Measurements from ENCODE around the gene PLA2G1B.

The PLA2G1B gene

DNA sequence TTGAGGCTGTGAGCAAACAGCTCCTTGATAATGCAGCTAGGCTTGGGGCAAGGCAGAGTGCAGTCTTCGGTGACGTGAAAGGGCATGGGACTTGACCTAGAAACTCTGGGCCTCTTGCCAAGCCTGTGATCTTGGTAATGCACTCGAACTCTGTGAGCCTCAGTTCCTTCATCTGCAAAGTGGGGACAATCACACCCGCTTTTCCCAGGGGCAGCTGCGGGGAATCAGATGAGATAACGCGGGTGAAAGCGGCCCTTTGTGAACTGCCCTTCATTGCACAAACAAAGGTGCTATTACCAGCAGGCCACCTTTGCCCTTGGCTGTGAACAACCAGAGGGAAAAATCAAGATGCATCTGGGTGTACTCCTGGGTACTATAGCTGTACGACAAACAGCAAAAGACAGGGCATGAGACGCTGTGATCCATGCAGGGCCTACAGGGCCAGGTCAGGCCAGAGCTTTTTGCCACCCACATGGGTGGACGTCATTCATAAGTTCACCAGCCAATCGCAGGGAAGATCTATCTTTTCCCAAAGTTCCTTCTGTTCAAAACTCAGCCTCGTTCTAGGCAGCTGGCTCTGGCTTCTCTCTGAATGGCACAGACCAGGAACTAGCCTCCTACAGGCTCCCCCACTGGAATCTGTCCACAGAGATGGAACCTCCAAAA is 38.2 kb upstream of the PLA2G1B start:
- TF ChIP-seq, protein P1, sequence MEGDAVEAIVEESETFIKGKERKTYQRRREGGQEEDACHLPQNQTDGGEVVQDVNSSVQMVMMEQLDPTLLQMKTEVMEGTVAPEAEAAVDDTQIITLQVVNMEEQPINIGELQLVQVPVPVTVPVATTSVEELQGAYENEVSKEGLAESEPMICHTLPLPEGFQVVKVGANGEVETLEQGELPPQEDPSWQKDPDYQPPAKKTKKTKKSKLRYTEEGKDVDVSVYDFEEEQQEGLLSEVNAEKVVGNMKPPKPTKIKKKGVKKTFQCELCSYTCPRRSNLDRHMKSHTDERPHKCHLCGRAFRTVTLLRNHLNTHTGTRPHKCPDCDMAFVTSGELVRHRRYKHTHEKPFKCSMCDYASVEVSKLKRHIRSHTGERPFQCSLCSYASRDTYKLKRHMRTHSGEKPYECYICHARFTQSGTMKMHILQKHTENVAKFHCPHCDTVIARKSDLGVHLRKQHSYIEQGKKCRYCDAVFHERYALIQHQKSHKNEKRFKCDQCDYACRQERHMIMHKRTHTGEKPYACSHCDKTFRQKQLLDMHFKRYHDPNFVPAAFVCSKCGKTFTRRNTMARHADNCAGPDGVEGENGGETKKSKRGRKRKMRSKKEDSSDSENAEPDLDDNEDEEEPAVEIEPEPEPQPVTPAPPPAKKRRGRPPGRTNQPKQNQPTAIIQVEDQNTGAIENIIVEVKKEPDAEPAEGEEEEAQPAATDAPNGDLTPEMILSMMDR (IDR thresholded peaks at IDR 0.05; ENCODE audit: control insufficient read depth, extremely low read depth, insufficient read depth), result no peak
- no peak overlapping the region for H3K4me3 ChIP-seq (ENCODE audit: low read depth, low read length)
- no peak for DNase-seq (ENCODE audit: low read depth)

DNA sequence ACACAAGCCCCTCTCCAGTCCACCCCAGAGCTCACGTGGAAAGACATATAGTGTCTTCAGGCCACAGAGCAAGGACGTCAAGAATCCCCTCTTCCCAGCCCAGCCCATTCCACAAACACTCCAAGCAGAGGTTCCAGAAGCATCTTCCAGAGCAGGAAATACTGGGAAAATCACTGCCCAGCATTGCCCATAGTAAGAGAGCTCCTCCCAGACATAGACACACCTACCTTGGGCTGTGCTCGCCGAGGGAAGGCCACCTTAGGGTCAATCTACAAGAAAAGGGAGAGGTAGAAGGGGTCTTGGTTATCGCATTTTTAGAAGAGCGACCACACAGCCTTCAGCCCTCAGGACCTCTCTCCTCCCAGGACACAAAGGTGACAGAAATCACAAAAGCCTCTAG is 36.9 kb upstream of the PLA2G1B start:
- no peak for DNase-seq (ENCODE audit: low read depth)
- no peak overlapping the region for H3K4me3 ChIP-seq (ENCODE audit: low read depth, low read length)
- TF ChIP-seq, protein P1 (IDR thresholded peaks at IDR 0.05; ENCODE audit: control insufficient read depth, extremely low read depth, insufficient read depth), result no peak

DNA sequence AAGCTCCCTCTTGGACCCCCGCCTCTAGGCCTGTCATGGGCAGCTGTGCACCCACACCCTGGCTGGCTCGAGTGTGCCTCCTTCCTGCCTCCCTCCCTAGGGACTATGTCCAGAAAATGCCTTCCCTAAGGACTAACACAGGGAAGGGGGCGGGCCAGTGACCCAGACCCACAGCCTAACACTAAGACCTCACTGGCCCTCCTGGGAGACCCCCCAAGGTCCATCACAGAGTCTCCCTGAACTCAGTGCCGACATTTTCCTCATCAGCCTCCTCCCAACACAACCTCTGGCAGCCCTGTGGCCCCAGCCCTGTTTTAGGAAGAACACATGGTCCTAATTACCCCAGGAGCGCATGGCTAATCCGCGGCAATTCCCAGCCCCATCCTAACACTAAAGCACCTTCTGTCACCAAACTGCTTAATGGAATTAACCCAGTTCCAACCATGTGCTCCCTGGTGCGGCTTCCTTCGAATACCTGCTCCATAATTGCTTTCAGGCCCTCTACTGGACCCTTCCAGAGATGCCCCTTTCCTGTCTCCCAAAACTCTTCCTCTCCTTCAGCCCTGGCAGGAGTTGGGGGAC is 35.8 kb upstream of the PLA2G1B start:
- DNase-seq (ENCODE audit: low read depth), result no peak
- H3K4me3 ChIP-seq (ENCODE audit: low read depth, low read length), result no peak overlapping the region
- TF ChIP-seq, protein P1 (IDR thresholded peaks at IDR 0.05; ENCODE audit: control insufficient read depth, extremely low read depth, insufficient read depth), result no peak

DNA sequence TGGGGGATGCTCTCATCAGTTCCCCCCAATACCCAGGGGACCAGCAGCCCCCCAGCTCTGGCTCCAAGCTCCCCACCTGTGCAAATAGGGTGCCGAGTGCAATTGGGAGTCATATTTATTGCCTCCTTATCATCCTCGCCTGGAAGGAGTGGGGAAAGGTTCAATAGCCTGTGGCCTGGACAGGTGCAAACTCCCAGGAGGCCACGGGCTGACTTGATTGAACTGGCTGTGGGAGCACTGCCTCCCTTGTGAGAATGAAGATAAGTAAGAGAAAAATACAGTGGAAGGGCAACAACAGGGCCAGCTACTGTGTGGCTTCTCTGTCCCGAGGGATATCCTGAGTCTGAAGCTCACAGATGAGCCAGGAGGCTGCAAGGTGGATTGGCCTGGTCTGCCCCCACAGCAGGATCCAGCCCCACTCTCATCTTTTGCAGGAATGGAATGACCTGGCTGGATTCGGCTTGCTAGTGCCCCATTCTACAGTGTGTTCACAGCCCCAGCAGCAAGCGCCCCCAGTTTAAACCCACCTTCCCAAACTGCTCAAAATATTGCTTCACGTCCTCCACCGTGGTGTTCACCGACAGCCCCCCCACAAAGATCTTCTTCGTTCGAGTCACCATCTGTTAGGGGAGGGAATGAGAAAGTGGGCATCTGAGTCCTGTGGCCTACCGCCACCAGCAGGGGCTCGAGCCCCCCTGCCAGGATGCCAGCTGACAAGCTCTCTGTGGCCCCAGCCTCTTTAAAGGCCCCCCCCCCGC is 35.1 kb upstream of the PLA2G1B start:
- TF ChIP-seq, protein P1 (IDR thresholded peaks at IDR 0.05; ENCODE audit: control insufficient read depth, extremely low read depth, insufficient read depth), result no peak
- H3K4me3 ChIP-seq (ENCODE audit: low read depth, low read length), result no peak overlapping the region
- DNase-seq (ENCODE audit: low read depth), result no peak

DNA sequence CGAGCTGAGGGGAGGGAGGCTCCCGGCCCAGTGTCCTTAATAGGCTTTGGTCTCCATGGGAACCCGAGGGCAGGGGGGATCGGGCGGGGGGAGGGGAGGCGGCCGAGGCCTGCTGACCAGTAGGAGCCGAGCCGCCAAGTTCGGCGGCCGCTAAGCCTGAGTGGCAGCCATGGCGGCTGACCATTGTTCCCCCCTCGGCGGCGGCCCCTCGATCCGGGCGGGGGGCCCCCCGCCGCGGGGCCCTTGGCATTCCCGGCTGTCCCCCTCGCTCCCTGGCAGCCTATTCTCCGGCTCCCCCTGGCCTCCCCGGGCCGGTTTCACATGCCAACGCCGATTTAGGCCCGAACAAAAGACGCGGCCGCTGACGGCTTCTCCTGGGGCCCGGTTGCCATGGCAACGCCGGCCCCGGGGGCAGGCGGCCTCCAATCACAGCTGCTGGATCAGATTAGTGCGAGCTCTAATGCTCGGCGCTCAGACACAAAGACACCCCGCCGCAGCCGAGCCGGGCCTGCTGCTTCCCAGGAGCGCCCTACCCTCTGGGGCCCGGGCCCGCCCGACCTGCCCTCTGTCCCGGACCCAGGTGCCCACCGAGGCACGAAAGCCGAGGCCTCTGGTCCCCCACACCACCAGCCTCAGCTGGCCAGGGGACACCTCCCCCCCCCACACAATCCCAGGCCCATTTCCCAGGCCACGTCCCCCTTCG is 34.1 kb upstream of the PLA2G1B start:
- H3K4me3 ChIP-seq (ENCODE audit: low read depth, low read length), result no peak overlapping the region
- TF ChIP-seq, protein P1 (IDR thresholded peaks at IDR 0.05; ENCODE audit: control insufficient read depth, extremely low read depth, insufficient read depth), result no peak
- no peak for DNase-seq (ENCODE audit: low read depth)

DNA sequence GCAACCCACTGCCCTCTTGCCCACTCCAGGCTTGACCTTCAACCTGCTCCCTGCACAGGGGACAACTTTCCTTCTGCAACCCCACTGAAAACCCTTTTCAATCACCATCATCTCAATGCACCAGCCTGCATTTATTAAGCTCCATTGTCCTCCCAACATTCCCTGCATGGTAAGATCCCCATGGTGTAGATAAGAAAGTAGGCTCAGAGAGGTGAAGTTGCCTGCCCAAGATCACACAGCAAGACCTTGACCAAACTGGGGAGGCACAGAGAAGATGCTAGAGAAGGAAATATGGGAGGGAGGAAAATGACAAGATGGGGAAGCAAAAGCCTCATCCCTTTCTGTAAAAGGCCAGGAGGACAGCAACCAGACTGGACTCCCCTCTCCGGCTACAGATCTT is 31.5 kb upstream of the PLA2G1B start:
- TF ChIP-seq, protein P1 (IDR thresholded peaks at IDR 0.05; ENCODE audit: control insufficient read depth, extremely low read depth, insufficient read depth), result no peak
- no peak overlapping the region for H3K4me3 ChIP-seq (ENCODE audit: low read depth, low read length)
- no peak for DNase-seq (ENCODE audit: low read depth)
